ENCODE results near the gene MAP2K5.

Gene MAP2K5

DNA sequence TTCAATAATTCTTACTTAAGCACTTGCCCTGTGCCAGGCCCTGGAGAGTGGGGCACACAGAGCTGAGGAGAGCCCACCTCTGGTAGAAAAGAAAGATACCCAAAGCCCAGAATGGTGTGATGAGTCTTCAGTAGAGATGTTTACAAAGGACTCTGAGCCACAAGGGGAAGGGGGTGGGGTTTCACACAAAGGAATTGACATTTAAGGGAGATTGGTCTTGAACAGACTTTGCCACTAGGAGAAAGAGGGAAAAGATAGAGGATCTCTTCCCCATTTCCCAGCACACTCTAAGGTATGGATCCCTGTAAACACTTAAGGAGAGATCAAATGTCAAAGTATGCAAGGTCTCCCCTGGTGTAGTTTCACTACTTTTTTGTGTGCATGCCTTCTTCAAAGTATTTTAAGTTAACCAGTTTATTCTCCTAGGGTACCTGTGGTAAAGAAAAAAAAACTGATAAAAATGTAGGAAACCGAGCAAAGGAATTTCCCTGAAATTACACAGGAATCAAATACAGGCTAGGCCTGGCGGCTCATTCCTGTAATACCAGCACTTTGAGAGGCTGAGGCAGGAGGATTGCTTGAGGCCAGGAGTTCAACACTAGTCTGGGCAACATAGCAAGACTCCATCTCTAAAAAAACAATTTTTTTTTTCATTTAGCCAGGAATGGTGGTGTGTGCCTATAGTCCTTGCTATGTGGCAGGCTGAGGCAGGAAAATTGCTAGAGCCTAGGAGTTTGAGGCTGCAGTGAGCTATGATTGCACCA is 165.2 kb downstream of the MAP2K5 start:
- TF ChIP-seq, protein P1, sequence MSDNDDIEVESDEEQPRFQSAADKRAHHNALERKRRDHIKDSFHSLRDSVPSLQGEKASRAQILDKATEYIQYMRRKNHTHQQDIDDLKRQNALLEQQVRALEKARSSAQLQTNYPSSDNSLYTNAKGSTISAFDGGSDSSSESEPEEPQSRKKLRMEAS (IDR thresholded peaks at IDR 0.05), result no peak

DNA sequence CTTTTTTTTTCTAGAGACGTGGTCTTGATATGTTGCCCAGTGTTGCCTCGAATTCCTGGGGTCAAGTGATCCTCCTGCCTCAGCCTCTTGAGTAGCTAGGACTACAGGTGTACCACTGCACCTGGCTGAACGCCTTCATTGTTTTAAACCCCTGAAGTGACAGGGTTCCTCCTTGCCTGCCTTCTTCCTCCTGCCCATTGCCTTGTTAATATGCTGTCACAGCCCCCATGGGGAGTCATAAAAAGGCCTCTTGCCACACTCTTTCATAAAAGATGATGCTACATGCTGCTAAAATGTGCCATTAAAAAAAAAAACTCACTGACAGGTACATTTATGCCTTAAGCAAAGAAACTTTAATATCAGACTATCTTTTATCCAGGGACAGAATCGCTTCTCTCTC is 166.0 kb downstream of the MAP2K5 start:
- TF ChIP-seq CEBPB (IDR thresholded peaks at IDR 0.05) (no peak), RAD21 (IDR thresholded peaks at IDR 0.05; ENCODE audit: low read depth) (no peak), NFIC (IDR thresholded peaks at IDR 0.05) (no peak), EP300 (IDR thresholded peaks at IDR 0.05; ENCODE audit: borderline replicate concordance) (no peak), CREB1 (IDR thresholded peaks at IDR 0.05; ENCODE audit: low read depth) (no peak), FOXM1 (IDR thresholded peaks at IDR 0.05; ENCODE audit: borderline replicate concordance, low read depth) (no peak), YY1 (IDR thresholded peaks at IDR 0.05; ENCODE audit: low read depth) (no peak), TCF12 (IDR thresholded peaks at IDR 0.05; ENCODE audit: low read depth) (no peak), TAF1 (IDR thresholded peaks at IDR 0.05; ENCODE audit: low read depth) (no peak), EGR1 (IDR thresholded peaks at IDR 0.05) (no peak), ZBTB7A (IDR thresholded peaks at IDR 0.05; ENCODE audit: low read depth) (no peak), TEAD4 (IDR thresholded peaks at IDR 0.05) (no peak), USF1 (IDR thresholded peaks at IDR 0.05) (no peak)
- TF ChIP-seq, protein P1 (IDR thresholded peaks at IDR 0.05), result no peak
- TF ChIP-seq, protein P2, sequence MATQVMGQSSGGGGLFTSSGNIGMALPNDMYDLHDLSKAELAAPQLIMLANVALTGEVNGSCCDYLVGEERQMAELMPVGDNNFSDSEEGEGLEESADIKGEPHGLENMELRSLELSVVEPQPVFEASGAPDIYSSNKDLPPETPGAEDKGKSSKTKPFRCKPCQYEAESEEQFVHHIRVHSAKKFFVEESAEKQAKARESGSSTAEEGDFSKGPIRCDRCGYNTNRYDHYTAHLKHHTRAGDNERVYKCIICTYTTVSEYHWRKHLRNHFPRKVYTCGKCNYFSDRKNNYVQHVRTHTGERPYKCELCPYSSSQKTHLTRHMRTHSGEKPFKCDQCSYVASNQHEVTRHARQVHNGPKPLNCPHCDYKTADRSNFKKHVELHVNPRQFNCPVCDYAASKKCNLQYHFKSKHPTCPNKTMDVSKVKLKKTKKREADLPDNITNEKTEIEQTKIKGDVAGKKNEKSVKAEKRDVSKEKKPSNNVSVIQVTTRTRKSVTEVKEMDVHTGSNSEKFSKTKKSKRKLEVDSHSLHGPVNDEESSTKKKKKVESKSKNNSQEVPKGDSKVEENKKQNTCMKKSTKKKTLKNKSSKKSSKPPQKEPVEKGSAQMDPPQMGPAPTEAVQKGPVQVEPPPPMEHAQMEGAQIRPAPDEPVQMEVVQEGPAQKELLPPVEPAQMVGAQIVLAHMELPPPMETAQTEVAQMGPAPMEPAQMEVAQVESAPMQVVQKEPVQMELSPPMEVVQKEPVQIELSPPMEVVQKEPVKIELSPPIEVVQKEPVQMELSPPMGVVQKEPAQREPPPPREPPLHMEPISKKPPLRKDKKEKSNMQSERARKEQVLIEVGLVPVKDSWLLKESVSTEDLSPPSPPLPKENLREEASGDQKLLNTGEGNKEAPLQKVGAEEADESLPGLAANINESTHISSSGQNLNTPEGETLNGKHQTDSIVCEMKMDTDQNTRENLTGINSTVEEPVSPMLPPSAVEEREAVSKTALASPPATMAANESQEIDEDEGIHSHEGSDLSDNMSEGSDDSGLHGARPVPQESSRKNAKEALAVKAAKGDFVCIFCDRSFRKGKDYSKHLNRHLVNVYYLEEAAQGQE (IDR thresholded peaks at IDR 0.05; ENCODE audit: low read depth), result no peak

DNA sequence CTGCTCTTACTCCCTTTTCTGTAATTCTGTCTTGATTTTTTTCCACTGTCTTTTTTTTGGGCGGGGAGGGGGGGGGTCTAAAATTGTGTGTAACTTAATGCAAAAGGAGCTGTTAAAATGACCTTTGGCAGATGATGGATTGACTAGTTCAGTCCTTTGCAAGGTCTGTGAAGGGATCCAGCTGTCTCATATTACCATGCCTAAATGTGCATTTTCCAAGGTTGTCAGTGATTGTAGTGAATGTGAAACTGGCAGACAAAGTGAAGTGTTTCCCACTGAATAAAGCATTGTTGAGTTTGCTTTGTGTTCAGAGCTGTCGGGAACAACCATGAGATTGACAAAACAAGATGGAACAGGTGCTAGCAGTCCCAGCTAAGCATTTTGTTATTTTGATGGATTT is 172.7 kb downstream of the MAP2K5 start:
- TF ChIP-seq RAD21 (IDR thresholded peaks at IDR 0.05; ENCODE audit: low read depth), result no peak

DNA sequence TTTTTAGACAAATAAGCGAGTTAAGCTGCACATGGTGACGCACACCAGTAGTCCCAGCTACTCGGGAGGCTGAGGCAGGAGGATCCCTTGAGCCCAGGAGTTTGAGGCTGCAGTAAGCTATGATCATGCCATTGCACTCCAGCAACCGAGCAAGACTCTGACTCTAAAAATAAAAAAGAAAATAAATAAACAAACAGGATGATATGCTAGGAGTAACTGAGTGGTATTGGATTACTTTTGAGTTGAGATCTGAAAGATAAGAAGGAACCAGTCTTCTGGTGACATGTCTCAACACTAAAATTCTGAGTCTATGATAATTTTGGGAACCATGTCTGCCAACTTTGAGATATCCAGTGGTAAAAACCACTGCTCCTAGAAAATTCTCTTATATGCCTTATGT is 173.7 kb downstream of the MAP2K5 start:
- TF ChIP-seq, protein P1 (IDR thresholded peaks at IDR 0.05), result no peak
- TF ChIP-seq CEBPB (IDR thresholded peaks at IDR 0.05), result no peak
- no peak for TF ChIP-seq CREB1 (IDR thresholded peaks at IDR 0.05; ENCODE audit: low read depth)
- TF ChIP-seq USF1 (IDR thresholded peaks at IDR 0.05), result no peak
- TF ChIP-seq EGR1 (IDR thresholded peaks at IDR 0.05), result no peak
- TF ChIP-seq TCF12 (IDR thresholded peaks at IDR 0.05; ENCODE audit: low read depth), result no peak
- TF ChIP-seq RAD21 (IDR thresholded peaks at IDR 0.05; ENCODE audit: low read depth), result no peak
- no peak for TF ChIP-seq EP300 (IDR thresholded peaks at IDR 0.05; ENCODE audit: borderline replicate concordance)

DNA sequence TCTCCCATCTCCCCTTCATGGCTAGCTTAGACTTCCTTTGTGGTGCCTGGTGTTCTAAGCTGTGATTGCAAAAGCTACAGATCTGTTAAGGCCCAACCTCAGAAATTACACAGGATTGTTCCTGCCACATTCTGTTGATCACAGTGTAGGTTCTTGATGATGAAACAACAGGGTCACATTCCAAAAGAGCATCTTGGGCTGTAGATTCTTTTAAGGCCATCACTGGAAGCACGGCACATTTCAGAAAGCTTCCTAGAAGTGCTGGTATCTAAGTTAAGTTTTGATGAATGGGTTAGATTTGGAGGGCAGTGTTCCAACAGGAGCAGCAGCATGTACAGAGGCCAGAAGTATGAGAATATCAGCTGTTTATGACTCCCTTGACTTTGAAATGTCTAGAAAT is 175.3 kb downstream of the MAP2K5 start:
- no peak for TF ChIP-seq USF1 (IDR thresholded peaks at IDR 0.05)
- no peak for TF ChIP-seq FOXM1 (IDR thresholded peaks at IDR 0.05; ENCODE audit: borderline replicate concordance, low read depth)
- TF ChIP-seq, protein P2 (IDR thresholded peaks at IDR 0.05; ENCODE audit: low read depth), result no peak
- TF ChIP-seq, protein P1 (IDR thresholded peaks at IDR 0.05), result no peak
- no peak for TF ChIP-seq ZBTB7A (IDR thresholded peaks at IDR 0.05; ENCODE audit: low read depth)
- no peak for TF ChIP-seq EGR1 (IDR thresholded peaks at IDR 0.05)
- TF ChIP-seq TCF12 (IDR thresholded peaks at IDR 0.05; ENCODE audit: low read depth), result no peak
- TF ChIP-seq CREB1 (IDR thresholded peaks at IDR 0.05; ENCODE audit: low read depth), result no peak
- no peak for TF ChIP-seq NFIC (IDR thresholded peaks at IDR 0.05)
- TF ChIP-seq RAD21 (IDR thresholded peaks at IDR 0.05; ENCODE audit: low read depth), result no peak
- TF ChIP-seq TAF1 (IDR thresholded peaks at IDR 0.05; ENCODE audit: low read depth), result no peak
- TF ChIP-seq CEBPB (IDR thresholded peaks at IDR 0.05), result no peak
- no peak for TF ChIP-seq YY1 (IDR thresholded peaks at IDR 0.05; ENCODE audit: low read depth)
- TF ChIP-seq EP300 (IDR thresholded peaks at IDR 0.05; ENCODE audit: borderline replicate concordance), result no peak
- TF ChIP-seq TEAD4 (IDR thresholded peaks at IDR 0.05), result no peak
